Retinal pigment epithelial cell (primary cell): ENCODE data around the gene ADARB2.
"Not testable (repeated sequence)": the region's sequence is repeated elsewhere in the genome, so short reads cannot be mapped to it uniquely, and the experiment has no call there.

Experiments
- DNase-seq: peaks from one replicate; pipeline ENCODE4 v3.0.0-alpha.2; 2010; ENCODE audit warnings: low read depth
- H3K4me3 ChIP-seq: 2 replicates; pipeline ENCODE4 v1.5.1; 2011; ENCODE audit warnings: mild to moderate bottlenecking, low read length, control low read depth, moderate library complexity
- TF ChIP-seq, protein P1 (sequence below): conservative IDR thresholded peaks from 2 replicates; pipeline ENCODE4 v1.5.1; 2011; ENCODE audit warnings: low read depth, low read length, control low read depth, inconsistent platforms

The ADARB2 gene

DNA sequence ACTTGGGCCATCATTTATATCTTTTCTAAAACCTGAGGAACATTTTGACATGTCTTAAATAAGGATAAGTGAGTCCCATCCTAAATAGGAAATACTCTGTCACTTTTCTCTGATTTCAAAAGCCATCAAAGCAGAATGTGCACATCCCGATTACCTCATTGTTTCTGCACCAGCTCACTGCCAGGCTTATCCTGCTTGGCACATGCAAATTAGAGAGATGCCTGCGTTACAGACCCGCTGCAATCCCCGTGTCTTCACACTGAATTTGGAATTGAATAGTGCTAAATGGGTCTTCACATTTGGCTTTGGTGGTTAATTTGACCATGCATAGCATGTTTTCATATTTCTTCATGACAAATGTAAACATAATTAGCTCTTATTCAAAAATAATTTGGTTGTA, 401.7 kb downstream of the ADARB2 start:
- no peak overlapping the region for H3K4me3 ChIP-seq
- TF ChIP-seq, protein P1, sequence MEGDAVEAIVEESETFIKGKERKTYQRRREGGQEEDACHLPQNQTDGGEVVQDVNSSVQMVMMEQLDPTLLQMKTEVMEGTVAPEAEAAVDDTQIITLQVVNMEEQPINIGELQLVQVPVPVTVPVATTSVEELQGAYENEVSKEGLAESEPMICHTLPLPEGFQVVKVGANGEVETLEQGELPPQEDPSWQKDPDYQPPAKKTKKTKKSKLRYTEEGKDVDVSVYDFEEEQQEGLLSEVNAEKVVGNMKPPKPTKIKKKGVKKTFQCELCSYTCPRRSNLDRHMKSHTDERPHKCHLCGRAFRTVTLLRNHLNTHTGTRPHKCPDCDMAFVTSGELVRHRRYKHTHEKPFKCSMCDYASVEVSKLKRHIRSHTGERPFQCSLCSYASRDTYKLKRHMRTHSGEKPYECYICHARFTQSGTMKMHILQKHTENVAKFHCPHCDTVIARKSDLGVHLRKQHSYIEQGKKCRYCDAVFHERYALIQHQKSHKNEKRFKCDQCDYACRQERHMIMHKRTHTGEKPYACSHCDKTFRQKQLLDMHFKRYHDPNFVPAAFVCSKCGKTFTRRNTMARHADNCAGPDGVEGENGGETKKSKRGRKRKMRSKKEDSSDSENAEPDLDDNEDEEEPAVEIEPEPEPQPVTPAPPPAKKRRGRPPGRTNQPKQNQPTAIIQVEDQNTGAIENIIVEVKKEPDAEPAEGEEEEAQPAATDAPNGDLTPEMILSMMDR = no peak

DNA sequence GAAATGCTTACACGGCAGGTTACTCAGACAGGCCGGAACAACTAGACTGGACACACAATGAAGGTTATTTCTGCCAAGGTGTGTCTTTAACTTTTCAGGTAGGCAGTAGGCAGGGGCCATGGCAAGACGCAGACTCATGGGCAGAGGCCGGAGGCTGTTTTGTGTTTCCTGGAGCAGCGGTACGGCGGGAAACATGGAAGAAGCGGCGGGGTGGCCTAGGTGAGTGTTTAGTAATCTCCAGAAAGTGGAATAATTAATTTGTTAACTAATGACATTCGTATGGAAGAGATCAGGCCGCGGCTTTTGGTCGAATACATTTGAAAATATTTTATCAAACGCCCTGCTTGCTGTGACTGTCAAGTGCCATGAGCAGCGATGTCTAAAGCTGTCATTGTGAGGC, 403.3 kb downstream of the ADARB2 start:
- no peak for DNase-seq
- no peak overlapping the region for H3K4me3 ChIP-seq
- TF ChIP-seq, protein P1 = no peak

More for the DNA sequence above, 401.7 kb downstream of the ADARB2 start:
- no peak for DNase-seq

DNA sequence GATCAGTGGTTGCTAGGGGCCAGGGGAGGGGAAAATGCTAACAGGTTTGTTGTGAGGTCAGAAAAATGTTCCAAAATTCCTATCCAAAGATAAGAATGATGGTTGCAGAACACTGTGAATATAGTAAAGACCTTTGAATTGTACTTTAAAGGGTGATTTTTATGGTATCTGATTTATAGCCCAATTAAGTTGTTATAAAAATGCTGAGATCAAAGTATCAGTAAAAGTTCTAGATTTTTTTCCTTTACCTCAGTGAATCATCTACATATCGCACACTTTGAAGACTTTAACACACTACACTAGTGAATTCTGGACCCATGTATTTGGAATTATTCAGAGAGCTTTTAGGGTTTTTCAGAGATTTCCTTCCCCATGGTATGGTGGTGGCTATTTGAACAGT, 405.8 kb downstream of the ADARB2 start:
- TF ChIP-seq, protein P1 = no peak
- DNase-seq = no peak
- no peak overlapping the region for H3K4me3 ChIP-seq

DNA sequence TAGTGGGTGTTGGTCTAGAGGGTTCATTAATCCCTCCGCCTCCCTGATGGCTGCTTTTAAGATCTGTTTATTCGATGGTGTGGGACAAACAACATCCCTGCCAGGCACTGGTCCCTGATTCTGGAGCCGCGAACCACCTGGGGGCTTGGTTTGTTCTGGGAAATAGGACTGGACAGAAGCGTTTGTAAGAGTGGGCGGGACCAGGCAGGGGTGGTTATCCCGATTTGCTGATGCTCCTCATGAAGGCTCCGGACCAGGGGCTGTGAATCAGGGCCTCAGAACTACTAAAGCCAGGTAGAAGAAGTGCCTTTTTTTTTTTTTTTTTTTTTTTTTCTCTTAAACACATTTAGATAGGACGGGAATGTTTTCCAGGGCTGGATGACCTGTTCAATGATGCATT, 407.7 kb downstream of the ADARB2 start:
- H3K4me3 ChIP-seq = no peak overlapping the region
- no peak for DNase-seq
- TF ChIP-seq, protein P1 = no peak

DNA sequence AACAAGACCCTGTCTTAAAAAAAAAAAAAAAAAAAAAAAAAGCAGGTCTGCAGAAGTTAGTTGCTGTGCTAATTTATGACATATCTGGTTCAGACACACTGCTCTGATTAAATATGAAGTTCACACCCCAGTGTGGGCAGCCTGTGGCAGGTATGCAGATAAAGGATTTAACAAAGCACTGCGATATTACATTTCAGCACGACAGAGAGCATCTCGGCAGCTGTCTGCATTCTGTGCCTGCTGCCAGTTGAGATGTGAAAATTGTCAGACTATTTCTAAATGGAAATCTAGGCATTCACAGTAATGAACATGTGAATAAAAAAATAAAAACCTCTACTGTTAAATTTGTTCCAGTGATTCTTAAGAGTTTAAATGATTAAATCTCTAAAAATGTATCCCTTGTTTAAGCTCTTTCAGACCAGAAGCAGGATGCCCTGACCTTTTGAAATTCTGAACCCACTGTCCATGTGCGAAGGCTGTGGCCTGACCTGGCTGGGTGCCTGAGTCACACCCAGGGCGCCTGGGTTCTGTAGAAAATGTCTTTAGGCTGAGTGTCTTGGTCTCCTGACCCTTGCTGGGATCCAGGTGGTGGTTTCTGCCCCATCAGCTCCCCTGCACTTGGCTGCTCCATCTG, 408.2 kb downstream of the ADARB2 start:
- TF ChIP-seq, protein P1 = no peak
- DNase-seq = no peak

DNA sequence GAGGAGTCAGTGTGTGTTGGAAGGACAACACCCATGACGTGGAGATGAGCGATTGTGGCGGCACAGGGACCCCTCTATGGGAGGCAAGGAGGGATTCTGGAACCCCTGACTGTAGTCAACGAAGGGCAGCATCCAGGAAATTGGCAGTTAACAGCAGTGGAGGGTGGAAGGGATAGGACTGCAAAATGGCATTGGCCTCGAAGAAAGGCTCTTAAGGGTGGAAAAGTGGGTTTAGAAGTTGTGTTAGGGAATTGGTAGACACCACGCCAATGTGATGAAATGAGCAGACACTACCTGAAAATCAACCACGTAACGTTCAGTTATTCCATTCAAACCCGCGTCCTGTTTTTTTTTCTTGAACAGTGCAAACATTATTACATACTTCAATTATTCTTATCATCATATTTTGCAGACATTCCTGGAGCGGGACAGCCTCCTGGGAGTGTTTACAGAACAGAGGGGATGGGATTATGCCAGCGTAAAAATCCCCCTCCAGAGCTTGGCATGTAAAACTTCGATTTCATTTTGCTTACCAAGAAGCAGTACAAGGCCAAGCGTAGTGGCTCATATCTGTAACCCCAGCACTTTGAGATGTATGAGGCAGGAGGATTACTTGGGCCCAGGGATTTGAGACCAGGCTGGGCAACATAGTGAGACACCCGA, 409.0 kb downstream of the ADARB2 start:
- H3K4me3 ChIP-seq = no peak overlapping the region
- TF ChIP-seq, protein P1 = no peak
- no peak for DNase-seq

More for the DNA sequence above, 408.2 kb downstream of the ADARB2 start:
- no peak overlapping the region for H3K4me3 ChIP-seq

DNA sequence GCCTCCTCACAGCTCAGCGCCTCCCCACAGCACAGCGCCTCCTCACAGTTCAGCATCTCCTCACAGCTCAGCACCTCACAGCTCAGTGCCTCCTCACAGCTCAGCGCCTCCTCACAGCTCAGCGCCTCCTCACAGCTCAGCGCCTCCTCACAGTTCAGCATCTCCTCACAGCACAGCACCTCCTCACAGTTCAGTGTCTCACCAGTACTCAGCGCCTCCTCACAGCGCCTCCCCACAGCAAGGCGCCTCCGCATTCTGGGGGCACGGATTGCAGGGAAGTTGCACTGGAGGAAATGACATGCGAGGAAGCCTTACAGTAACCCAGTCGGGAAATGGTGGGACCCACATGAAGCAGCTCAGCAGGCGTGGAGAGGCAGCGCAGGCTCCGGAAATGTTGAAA, 409.6 kb downstream of the ADARB2 start:
- TF ChIP-seq, protein P1 = no peak
- no peak for DNase-seq
- no peak overlapping the region for H3K4me3 ChIP-seq

DNA sequence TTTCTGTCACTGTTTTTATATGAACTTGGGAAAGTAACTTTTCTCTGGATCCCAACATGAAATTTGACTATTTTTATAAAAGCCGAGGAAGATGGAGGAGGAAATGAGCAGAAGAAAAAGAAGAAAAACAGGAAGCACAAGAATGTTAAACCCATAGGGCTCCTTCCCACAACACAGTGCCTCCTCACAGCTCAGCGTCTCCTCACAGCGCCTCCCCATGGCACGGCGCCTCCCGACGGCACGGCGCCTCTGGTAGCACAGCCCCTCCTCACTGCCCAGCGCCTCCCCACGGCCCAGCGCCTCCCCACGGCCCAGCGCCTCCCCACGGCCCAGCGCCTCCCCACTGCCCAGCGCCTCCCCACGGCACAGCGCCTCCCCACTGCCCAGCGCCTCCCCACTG, 410.8 kb downstream of the ADARB2 start:
- DNase-seq = not testable (repeated sequence)

More for the DNA sequence above, 410.8 kb downstream of the ADARB2 start:
- not testable (repeated sequence) for H3K4me3 ChIP-seq
